NCI-H2171 (cell line): ENCODE data around the gene HSPG2.

Experiments
- DNase-seq: peaks from one replicate; lab custom pipeline; 2025; lab: John Stamatoyannopoulos, UW

Gene HSPG2

GRCh38 chr1:21879928-21880618, 57.0 kb downstream of the HSPG2 start:
- no peak for DNase-seq

- DNase-seq = no peak
Measured at GRCh38 chr1:21878840-21879478, 58.2 kb downstream of the HSPG2 start.

GRCh38 chr1:21878009-21878773, 58.9 kb downstream of the HSPG2 start:
- no peak for DNase-seq

GRCh38 chr1:21876267-21876666, 60.8 kb downstream of the HSPG2 start:
- DNase-seq = no peak

DNA sequence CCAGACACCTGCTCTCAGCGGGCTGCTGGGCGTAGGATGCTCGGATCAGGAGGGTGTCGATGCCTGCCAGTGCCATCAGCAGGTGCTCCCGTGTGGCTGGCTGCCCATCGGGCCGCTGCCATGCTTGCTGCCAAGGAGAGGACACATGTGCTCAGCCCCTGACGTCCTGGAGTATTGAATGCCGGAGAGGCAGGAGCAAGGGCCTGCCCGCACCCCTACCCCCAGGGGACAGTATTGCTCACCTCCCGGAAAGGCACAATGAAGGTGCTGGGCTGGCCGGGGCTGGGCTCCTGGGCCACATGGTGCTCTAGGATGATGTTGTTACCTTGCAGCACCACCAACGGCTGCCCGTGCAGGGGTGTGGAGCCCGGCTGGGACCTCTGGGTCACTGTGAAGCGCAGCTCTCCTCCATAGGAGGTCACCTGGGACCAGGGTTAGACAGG, 61.5 kb downstream of the HSPG2 start:
- DNase-seq = no peak

GRCh38 chr1:21874778-21875547, 62.1 kb downstream of the HSPG2 start:
- DNase-seq = peak; percentile 45

GRCh38 chr1:21874328-21874727, 62.8 kb downstream of the HSPG2 start:
- DNase-seq = peak; percentile 29

DNA sequence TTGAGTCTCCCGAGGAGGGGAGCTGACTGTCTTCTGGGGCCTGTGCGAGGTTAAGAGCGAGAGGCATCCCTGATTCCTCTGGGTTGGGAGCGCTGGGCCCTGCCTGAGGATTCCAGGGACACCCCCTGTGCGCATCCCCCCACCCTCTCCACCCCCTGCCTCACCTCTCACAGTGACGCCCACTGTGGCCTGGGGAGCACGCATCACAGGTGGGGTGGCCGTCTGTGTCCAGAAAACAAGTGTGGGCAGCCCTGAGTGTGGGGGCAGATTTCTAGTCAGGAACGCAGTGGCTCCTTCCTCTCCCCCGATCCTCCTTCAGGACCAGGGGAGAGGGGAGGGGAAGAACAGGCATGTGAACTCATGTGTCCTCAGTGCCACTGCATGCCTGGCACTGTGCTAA, 63.3 kb downstream of the HSPG2 start:
- no peak for DNase-seq

GRCh38 chr1:21873174-21873573, 63.9 kb downstream of the HSPG2 start:
- DNase-seq = no peak

- no peak for DNase-seq
Measured at GRCh38 chr1:21872445-21873079, 64.5 kb downstream of the HSPG2 start.

DNA sequence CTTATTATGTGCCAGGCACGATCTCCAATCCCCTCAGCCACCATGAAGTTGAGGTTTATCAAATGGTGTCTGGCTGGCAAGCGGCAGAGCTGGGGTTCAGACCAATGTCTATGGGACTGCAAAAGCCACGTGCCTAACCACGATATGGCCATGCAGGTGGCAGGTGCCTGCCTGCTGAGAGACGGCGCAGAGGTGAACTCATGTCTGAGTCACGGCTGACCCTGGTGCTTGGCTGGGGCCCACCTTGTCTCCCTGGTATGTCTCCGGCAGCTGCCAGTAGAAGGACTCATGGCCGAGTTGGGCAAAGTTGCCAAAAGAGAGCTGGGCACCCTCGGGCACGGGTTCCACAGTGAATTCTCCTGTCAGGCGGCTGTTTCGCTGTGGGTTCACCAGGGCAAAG, 65.2 kb downstream of the HSPG2 start:
- DNase-seq = no peak

GRCh38 chr1:21870611-21871010, 66.5 kb downstream of the HSPG2 start:
- no peak for DNase-seq

DNA sequence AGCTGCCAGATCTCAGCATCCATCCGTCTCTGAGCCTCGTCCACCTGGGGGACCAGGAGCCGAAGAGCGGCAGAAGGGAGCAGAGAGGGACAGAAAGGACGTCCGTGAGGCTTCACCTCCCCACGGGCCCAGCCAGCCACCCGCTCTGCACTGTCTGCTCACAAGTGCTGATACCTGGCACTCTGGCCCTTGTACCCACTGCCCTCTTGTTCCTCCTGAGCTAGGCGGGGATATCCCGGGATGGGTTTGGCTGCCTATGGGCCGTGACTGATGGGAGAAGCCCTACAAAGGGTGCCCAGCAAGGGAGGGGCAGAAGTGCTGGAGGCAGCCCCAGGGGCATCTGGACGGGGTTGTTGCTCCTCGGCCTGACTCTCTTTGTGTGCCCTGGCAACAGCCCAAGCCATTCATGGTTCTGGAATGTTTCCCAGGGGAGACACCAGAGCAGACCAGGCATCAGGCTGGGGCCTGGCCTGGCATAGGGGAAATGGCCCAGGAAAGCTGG, 67.4 kb downstream of the HSPG2 start:
- DNase-seq = peak; percentile 31

DNA sequence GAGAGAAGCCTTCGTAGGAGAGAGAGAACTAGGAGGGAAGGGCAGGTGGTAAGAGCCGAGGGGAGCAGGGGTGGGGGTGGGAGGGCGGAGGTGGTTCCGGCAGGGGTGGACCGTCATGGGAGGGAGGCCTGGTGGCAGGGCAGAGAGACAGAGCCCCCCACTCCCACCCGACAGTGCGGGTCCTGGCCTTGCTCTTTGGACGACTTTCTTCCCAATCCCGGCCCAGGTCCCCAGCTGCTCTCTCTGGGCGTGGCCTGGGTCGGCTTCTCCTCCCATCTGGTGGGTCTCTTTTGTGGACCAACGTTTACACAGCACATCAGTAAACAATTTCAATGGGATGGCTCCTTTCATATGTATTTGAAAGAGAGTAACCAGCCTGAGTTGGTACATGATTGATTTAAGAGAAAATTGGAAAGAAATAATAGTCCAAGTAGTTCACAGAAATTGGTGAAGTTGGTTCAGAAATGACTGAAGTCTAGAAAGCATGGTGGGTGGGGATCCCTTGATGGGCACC, 68.1 kb downstream of the HSPG2 start:
- no peak for DNase-seq

- no peak for DNase-seq
Measured at GRCh38 chr1:21868482-21868881, 68.6 kb downstream of the HSPG2 start.

GRCh38 chr1:21867451-21867996, 69.6 kb downstream of the HSPG2 start:
- DNase-seq = no peak

- DNase-seq = no peak
Measured at GRCh38 chr1:21866707-21867043, 70.4 kb downstream of the HSPG2 start.

- DNase-seq = peak; percentile 13
Measured at GRCh38 chr1:21865943-21866706, 71.0 kb downstream of the HSPG2 start.

DNA sequence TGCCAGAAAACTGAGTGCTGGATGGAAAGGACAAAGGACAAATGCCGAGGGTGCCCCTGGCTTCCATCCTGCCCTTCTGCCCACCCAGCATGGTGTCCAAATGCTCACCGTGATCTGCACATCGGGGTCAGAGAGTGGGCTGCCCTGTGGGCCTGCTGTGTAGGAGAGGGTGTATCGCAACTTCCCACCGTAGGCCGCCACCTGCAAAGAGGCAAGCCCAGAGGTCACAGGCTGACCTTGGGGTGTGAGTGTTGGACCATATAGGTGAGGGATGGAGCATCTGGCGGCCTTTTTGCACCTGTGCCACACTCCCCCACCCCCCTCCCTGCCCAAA, 71.5 kb downstream of the HSPG2 start:
- no peak for DNase-seq

- DNase-seq = no peak
Measured at GRCh38 chr1:21864730-21865129, 72.4 kb downstream of the HSPG2 start.

GRCh38 chr1:21863981-21864380, 73.1 kb downstream of the HSPG2 start:
- no peak for DNase-seq
